Brain microvascular endothelial cell (primary cell): ENCODE measurements around the gene RFX4.

Experiments
- DNase-seq: peaks from one replicate; pipeline ENCODE4 v3.0.0-alpha.2; 2020
- H3K27ac ChIP-seq: fragments of 250-450 bp; sonication (Bioruptor Pico); 2 replicates; pipeline ENCODE4 v1.5.1; 2020; ENCODE audit warnings: mild to moderate bottlenecking, moderate library complexity
- H3K27me3 ChIP-seq: fragments of 250-450 bp; sonication (Bioruptor Pico); replicated peaks from 2 replicates; pipeline ENCODE4 v1.5.1; 2020; ENCODE audit warnings: mild to moderate bottlenecking
- H3K36me3 ChIP-seq: fragments of 250-450 bp; sonication (Bioruptor Pico); replicated peaks from 2 replicates; pipeline ENCODE4 v1.5.1; 2020; ENCODE audit warnings: mild to moderate bottlenecking
- H3K4me3 ChIP-seq: 2 replicates; pipeline ENCODE4 v1.5.1; 2011; ENCODE audit warnings: low read depth, mild to moderate bottlenecking, control low read depth, low read length, moderate library complexity
- CTCF ChIP-seq: IDR thresholded peaks from 2 replicates; pipeline ENCODE4 v1.5.1; 2011; ENCODE audit warnings: low read depth, mild to moderate bottlenecking, moderate library complexity, low read length, control low read depth, inconsistent platforms; ENCODE audit errors: missing control alignments
- in situ Hi-C: cut with HindIII; loops from 2 replicates; pipeline ENCODE4 v1.10.0; 2017; ENCODE audit warnings: low sequenced_read_pairs, low pct_ligation_motif_present

The RFX4 gene

GRCh38 chr12:106739815-106740530, 157.2 kb downstream of the RFX4 start:
- peak; percentile 55 for DNase-seq
- no peak for TF ChIP-seq CTCF
- in situ Hi-C loops, result no loop called here
- peaks cover 4% of the 10 kb centered on the region for H3K27me3 ChIP-seq
- H3K27ac ChIP-seq, result no peak overlapping the region
- no peak overlapping the region for H3K4me3 ChIP-seq
- no peaks in the 10 kb centered on the region for H3K36me3 ChIP-seq

- Histone ChIP-seq H3K27ac (no peak overlapping the region), H3K27me3 (peaks cover 4% of the 10 kb centered on the region), H3K36me3 (no peaks in the 10 kb centered on the region), H3K4me3 (no peak overlapping the region)
- no peak for DNase-seq
- TF ChIP-seq CTCF, result no peak
- in situ Hi-C loops, result no loop called here
Measured at GRCh38 chr12:106740818-106741217, 158.0 kb downstream of the RFX4 start.

GRCh38 chr12:106741247-106741646, 158.4 kb downstream of the RFX4 start:
- Histone ChIP-seq H3K36me3 (no peaks in the 10 kb centered on the region), H3K4me3 (no peak overlapping the region), H3K27ac (no peak overlapping the region), H3K27me3 (peaks cover 4% of the 10 kb centered on the region)
- in situ Hi-C loops, result no loop called here
- no peak for DNase-seq
- no peak for TF ChIP-seq CTCF

- TF ChIP-seq CTCF, result no peak
- Histone ChIP-seq H3K27ac (no peak overlapping the region), H3K27me3 (peaks cover 4% of the 10 kb centered on the region), H3K4me3 (no peak overlapping the region), H3K36me3 (no peaks in the 10 kb centered on the region)
- no peak for DNase-seq
- in situ Hi-C loops, result no loop called here
Measured at GRCh38 chr12:106743270-106743988, 160.6 kb downstream of the RFX4 start.

GRCh38 chr12:106744600-106744999, 161.8 kb downstream of the RFX4 start:
- TF ChIP-seq CTCF, result no peak
- Histone ChIP-seq H3K27me3 (peaks cover 4% of the 10 kb centered on the region), H3K4me3 (no peak overlapping the region), H3K27ac (no peak overlapping the region), H3K36me3 (no peaks in the 10 kb centered on the region)
- no peak for DNase-seq
- in situ Hi-C loops, result no loop called here
